Measurements from ENCODE around the gene ADCY9.

Gene ADCY9

GRCh38 chr16:4137438-4137837, 21.2 kb upstream of the ADCY9 start:
- TF ChIP-seq POLR2A (IDR thresholded peaks at IDR 0.05; ENCODE audit: low read length), result no peak
- DNase-seq, result no peak

- TF ChIP-seq GATA1 (IDR thresholded peaks at IDR 0.05; ENCODE audit: low read depth, low read length), result no peak
- DNase-seq, result no peak
These were observed 20.1 kb upstream of the ADCY9 start for GRCh38 chr16:4136229-4136813.

GRCh38 chr16:4135537-4135936, 19.3 kb upstream of the ADCY9 start:
- TF ChIP-seq GATA1 (IDR thresholded peaks at IDR 0.05; ENCODE audit: low read depth, low read length), result no peak
- TF ChIP-seq POLR2A (IDR thresholded peaks at IDR 0.05; ENCODE audit: low read length), result no peak
- DNase-seq, result no peak

- TF ChIP-seq GATA1 (IDR thresholded peaks at IDR 0.05; ENCODE audit: low read depth, low read length), result no peak
- TF ChIP-seq POLR2A (IDR thresholded peaks at IDR 0.05; ENCODE audit: low read length), result no peak
- no peak for DNase-seq
These were observed 17.7 kb upstream of the ADCY9 start for GRCh38 chr16:4133897-4134372.

- TF ChIP-seq POLR2A (IDR thresholded peaks at IDR 0.05; ENCODE audit: low read length) (no peak), GATA1 (IDR thresholded peaks at IDR 0.05; ENCODE audit: low read depth, low read length) (no peak)
- DNase-seq, result no peak
These were observed 15.4 kb upstream of the ADCY9 start for GRCh38 chr16:4131621-4132020.

GRCh38 chr16:4124535-4125294, 8.5 kb upstream of the ADCY9 start:
- TF ChIP-seq POLR2A (IDR thresholded peaks at IDR 0.05; ENCODE audit: low read length) (no peak), GATA1 (IDR thresholded peaks at IDR 0.05; ENCODE audit: low read depth, low read length) (no peak)
- no peak for DNase-seq

GRCh38 chr16:4123616-4124300, 7.5 kb upstream of the ADCY9 start:
- no peak for DNase-seq
- no peak for TF ChIP-seq GATA1 (IDR thresholded peaks at IDR 0.05; ENCODE audit: low read depth, low read length)
- TF ChIP-seq POLR2A (IDR thresholded peaks at IDR 0.05; ENCODE audit: low read length), result no peak

GRCh38 chr16:4120176-4120575, 3.9 kb upstream of the ADCY9 start:
- no peak for DNase-seq
- TF ChIP-seq POLR2A (IDR thresholded peaks at IDR 0.05; ENCODE audit: low read length) (no peak), GATA1 (IDR thresholded peaks at IDR 0.05; ENCODE audit: low read depth, low read length) (no peak)

- TF ChIP-seq POLR2A (IDR thresholded peaks at IDR 0.05; ENCODE audit: low read length), result no peak
- no peak for DNase-seq
These were observed 972 bp upstream of the ADCY9 start for GRCh38 chr16:4117250-4117578.

GRCh38 chr16:4115949-4116318, 308 bp downstream of the ADCY9 start:
- TF ChIP-seq POLR2A (IDR thresholded peaks at IDR 0.05; ENCODE audit: low read length), result no peak
- no peak for TF ChIP-seq GATA1 (IDR thresholded peaks at IDR 0.05; ENCODE audit: low read depth, low read length)
- DNase-seq, result no peak

GRCh38 chr16:4115209-4115948, 863 bp downstream of the ADCY9 start:
- peak; percentile 25 to 32 for DNase-seq
- no peak for TF ChIP-seq GATA1 (IDR thresholded peaks at IDR 0.05; ENCODE audit: low read depth, low read length)
- TF ChIP-seq POLR2A (IDR thresholded peaks at IDR 0.05; ENCODE audit: low read length), result no peak

- no peak for DNase-seq
- TF ChIP-seq POLR2A (IDR thresholded peaks at IDR 0.05; ENCODE audit: low read length) (no peak), GATA1 (IDR thresholded peaks at IDR 0.05; ENCODE audit: low read depth, low read length) (no peak)
These were observed 1.7 kb downstream of the ADCY9 start for GRCh38 chr16:4114257-4115208.

All from erythroblast (primary cell).